ENCODE measurements around the gene FBXO8. TPM values are rescaled to one million over a fixed set of nuclear protein-coding genes. Genes with fewer than 3 reads are reported as not detected.

Gene FBXO8
- total RNA-seq, 1 experiment from 2014 or later: 11.4 TPM

DNA sequence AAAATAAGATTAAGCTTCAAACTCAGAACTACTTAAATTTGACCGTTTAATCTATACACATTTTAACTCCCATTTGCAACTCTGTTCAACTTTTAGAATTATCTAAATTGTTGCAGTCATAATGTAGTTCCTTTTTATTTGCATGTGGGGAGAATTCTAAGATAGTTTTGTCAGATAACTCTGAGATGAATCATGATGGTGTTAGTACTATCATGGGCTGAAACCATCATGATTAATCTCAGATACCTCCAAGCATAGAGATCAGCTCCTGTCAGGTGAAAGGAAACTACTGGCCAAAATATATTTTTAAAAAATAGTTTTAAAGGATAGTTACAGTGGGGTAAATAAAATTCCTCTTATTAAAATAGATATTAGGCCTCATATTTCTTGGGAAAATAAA is 39.0 kb downstream of the FBXO8 start:
- no TSS peak for BruUV-seq (replicated peaks)
- TF ChIP-seq, protein P1, sequence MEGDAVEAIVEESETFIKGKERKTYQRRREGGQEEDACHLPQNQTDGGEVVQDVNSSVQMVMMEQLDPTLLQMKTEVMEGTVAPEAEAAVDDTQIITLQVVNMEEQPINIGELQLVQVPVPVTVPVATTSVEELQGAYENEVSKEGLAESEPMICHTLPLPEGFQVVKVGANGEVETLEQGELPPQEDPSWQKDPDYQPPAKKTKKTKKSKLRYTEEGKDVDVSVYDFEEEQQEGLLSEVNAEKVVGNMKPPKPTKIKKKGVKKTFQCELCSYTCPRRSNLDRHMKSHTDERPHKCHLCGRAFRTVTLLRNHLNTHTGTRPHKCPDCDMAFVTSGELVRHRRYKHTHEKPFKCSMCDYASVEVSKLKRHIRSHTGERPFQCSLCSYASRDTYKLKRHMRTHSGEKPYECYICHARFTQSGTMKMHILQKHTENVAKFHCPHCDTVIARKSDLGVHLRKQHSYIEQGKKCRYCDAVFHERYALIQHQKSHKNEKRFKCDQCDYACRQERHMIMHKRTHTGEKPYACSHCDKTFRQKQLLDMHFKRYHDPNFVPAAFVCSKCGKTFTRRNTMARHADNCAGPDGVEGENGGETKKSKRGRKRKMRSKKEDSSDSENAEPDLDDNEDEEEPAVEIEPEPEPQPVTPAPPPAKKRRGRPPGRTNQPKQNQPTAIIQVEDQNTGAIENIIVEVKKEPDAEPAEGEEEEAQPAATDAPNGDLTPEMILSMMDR (IDR thresholded peaks at IDR 0.05; ENCODE audit: unreplicated experiment): no peak
- Mint-ChIP-seq H3K4me1 (ENCODE audit: low read depth, unreplicated experiment) (peaks cover 9% of the 10 kb centered on the region), H3K27ac (ENCODE audit: unreplicated experiment) (no peak overlapping the region), H3K36me3 (ENCODE audit: insufficient read depth, unreplicated experiment) (no peaks in the 10 kb centered on the region), H3K9me3 (ENCODE audit: low read depth, unreplicated experiment) (no peaks in the 10 kb centered on the region), H3K4me3 (ENCODE audit: low read depth, unreplicated experiment) (no peak overlapping the region), H3K27me3 (ENCODE audit: unreplicated experiment) (no peaks in the 10 kb centered on the region)
- intact Hi-C loops (cut with micrococcal nuclease; ENCODE audit: unreplicated experiment): no loop called here
- DNase-seq: no peak
- CTCF ChIA-PET: no interaction called here

DNA sequence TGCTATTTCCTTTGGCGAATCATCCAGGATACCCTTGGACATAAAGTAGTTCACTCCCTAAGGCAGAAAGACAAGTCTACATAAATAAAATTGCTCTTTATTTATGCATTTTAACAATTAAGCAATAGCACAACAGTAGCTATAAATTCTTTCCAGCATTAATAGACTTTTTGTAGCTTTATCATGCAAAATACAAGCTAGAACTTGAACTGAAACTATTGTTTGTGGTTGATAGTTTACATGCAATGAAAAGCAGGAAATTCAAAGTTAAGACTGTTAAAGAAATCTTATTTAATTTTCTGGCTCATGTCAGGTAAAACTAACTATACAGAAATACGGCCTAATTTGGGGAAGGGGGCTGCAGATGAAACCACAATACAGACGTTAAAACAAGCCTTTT is 42.3 kb downstream of the FBXO8 start:
- Mint-ChIP-seq H3K4me3 (ENCODE audit: low read depth, unreplicated experiment) (no peak overlapping the region), H3K27me3 (ENCODE audit: unreplicated experiment) (no peaks in the 10 kb centered on the region), H3K36me3 (ENCODE audit: insufficient read depth, unreplicated experiment) (no peaks in the 10 kb centered on the region), H3K27ac (ENCODE audit: unreplicated experiment) (no peak overlapping the region), H3K9me3 (ENCODE audit: low read depth, unreplicated experiment) (no peaks in the 10 kb centered on the region), H3K4me1 (ENCODE audit: low read depth, unreplicated experiment) (no peaks in the 10 kb centered on the region)
- no TSS peak for BruUV-seq (replicated peaks)
- CTCF ChIA-PET: no interaction called here
- TF ChIP-seq, protein P1 (IDR thresholded peaks at IDR 0.05; ENCODE audit: unreplicated experiment): no peak
- intact Hi-C loops (cut with micrococcal nuclease; ENCODE audit: unreplicated experiment): no loop called here
- no peak for DNase-seq

GRCh38 chr4:174236359-174236758 is 47.1 kb downstream of the FBXO8 start:
- CTCF ChIA-PET: no interaction called here
- Mint-ChIP-seq H3K27ac (ENCODE audit: unreplicated experiment) (no peak overlapping the region), H3K4me1 (ENCODE audit: low read depth, unreplicated experiment) (no peaks in the 10 kb centered on the region), H3K27me3 (ENCODE audit: unreplicated experiment) (no peaks in the 10 kb centered on the region), H3K4me3 (ENCODE audit: low read depth, unreplicated experiment) (no peak overlapping the region), H3K9me3 (ENCODE audit: low read depth, unreplicated experiment) (no peaks in the 10 kb centered on the region), H3K36me3 (ENCODE audit: insufficient read depth, unreplicated experiment) (no peaks in the 10 kb centered on the region)
- TF ChIP-seq, protein P1 (IDR thresholded peaks at IDR 0.05; ENCODE audit: unreplicated experiment): no peak
- BruUV-seq (replicated peaks): no TSS peak
- no peak for DNase-seq
- intact Hi-C loops (cut with micrococcal nuclease; ENCODE audit: unreplicated experiment): no loop called here

- CTCF ChIA-PET: no interaction called here
- intact Hi-C loops (cut with micrococcal nuclease; ENCODE audit: unreplicated experiment): no loop called here
- no TSS peak for BruUV-seq (replicated peaks)
Measured at GRCh38 chr4:174230680-174231079, 52.8 kb downstream of the FBXO8 start.

More at GRCh38 chr4:174230680-174231079, 52.8 kb downstream of the FBXO8 start:
- H3K9me3 Mint-ChIP-seq (ENCODE audit: low read depth, unreplicated experiment): no peaks in the 10 kb centered on the region
- no peaks in the 10 kb centered on the region for H3K27me3 Mint-ChIP-seq (ENCODE audit: unreplicated experiment)
- DNase-seq: no peak
- H3K4me1 Mint-ChIP-seq (ENCODE audit: low read depth, unreplicated experiment): no peaks in the 10 kb centered on the region
- TF ChIP-seq, protein P1 (IDR thresholded peaks at IDR 0.05; ENCODE audit: unreplicated experiment): no peak
- no peaks in the 10 kb centered on the region for H3K36me3 Mint-ChIP-seq (ENCODE audit: insufficient read depth, unreplicated experiment)
- no peak overlapping the region for H3K27ac Mint-ChIP-seq (ENCODE audit: unreplicated experiment)
- H3K4me3 Mint-ChIP-seq (ENCODE audit: low read depth, unreplicated experiment): no peak overlapping the region

All from Calu3 (cell line).